GM12878 (cell line): ENCODE measurements around the gene NSMCE1. TPM values are rescaled to one million over a fixed set of nuclear protein-coding genes. Genes with fewer than 3 reads are reported as not detected.

Experiments
- ATAC-seq: fragments of 200-7000 bp; cut with Tn5 transposase; 3 replicates; pipeline ENCODE4 v1.9.1; 2020; ENCODE audit warnings: mild to moderate bottlenecking, moderate library complexity
- BruUV-seq: library from RNA; stranded (reverse); fragments of 400-500 nt; replicated peaks from 2 replicates; lab custom pipeline; 2021; lab: Mats Ljungman, UMichigan
- CTCF ChIA-PET: fragments of 300-600 bp; sonication (Branson Sonifier 250); formaldehyde crosslinking; extraction: SDS; loops from one replicate; lab custom pipeline; 2021; ENCODE audit warnings: inconsistent platforms; lab: Yijun Ruan, JAX
- POLR2A ChIA-PET: fragments of 350-600 bp; formaldehyde crosslinking; extraction: SDS; loops from one replicate; lab custom pipeline; 2021; ENCODE audit warnings: inconsistent platforms; lab: Charles Lee
- RAD21 ChIA-PET: fragments of 300-600 bp; sonication (Branson Sonifier 250); formaldehyde crosslinking; loops from one replicate; lab custom pipeline; 2023; ENCODE audit warnings: antibody characterized with exemption; ENCODE audit not compliant: unreplicated experiment; lab: Charles Lee
- SMC1A ChIA-PET: fragments of 300-600 bp; sonication (Branson Sonifier 250); formaldehyde crosslinking; loops from one replicate; lab custom pipeline; 2023; ENCODE audit not compliant: unreplicated experiment, uncharacterized antibody; lab: Charles Lee
- DNase-seq: peaks from one replicate; pipeline ENCODE4 v3.0.0-alpha.2; 2011; ENCODE audit warnings: low read depth, low spot score
- FAIRE-seq: peaks from 3 replicates; lab custom pipeline; 2011; peaks lifted over from hg19 to GRCh38; lab: Jason Lieb, UNC
- H2AFZ ChIP-seq: 2 replicates; pipeline ENCODE4 v1.6.0; 2011; ENCODE audit warnings: low read depth, low read length, control low read depth; ENCODE audit not compliant: control insufficient read depth
- H3K27ac ChIP-seq: 2 replicates; pipeline ENCODE4 v1.5.1; 2011; ENCODE audit warnings: control low read depth; ENCODE audit not compliant: control insufficient read depth, insufficient read depth
- H3K27me3 ChIP-seq, 2 experiments: replicated peaks in 1 of 2; 2 replicates each; pipeline versions ENCODE4 v1.6.0 to v1.6.1; 2011; ENCODE audit warnings: low read length in 1 of 2; ENCODE audit not compliant: control insufficient read depth in 2 of 2, insufficient read depth in 2 of 2
- H3K36me3 ChIP-seq, 2 experiments: 2 replicates each; pipeline ENCODE4 v1.5.1; 2011; ENCODE audit warnings: low read length in 1 of 2; ENCODE audit not compliant: control insufficient read depth in 2 of 2, insufficient read depth in 2 of 2
- H3K4me1 ChIP-seq: 2 replicates; pipeline ENCODE4 v1.6.1; 2011; ENCODE audit warnings: mild to moderate bottlenecking, low read length, moderate library complexity, mixed read lengths; ENCODE audit not compliant: control insufficient read depth, insufficient read depth
- H3K4me2 ChIP-seq: 2 replicates; pipeline ENCODE4 v1.6.0; 2011; ENCODE audit warnings: control low read depth; ENCODE audit not compliant: control insufficient read depth, insufficient read depth
- H3K4me3 ChIP-seq: fragments of 200-600 bp; sonication (generic); 2 replicates; pipeline ENCODE4 v1.5.1; 2016
- H3K79me2 ChIP-seq: 2 replicates; pipeline ENCODE4 v1.6.0; 2011; ENCODE audit warnings: low read length; ENCODE audit not compliant: control insufficient read depth, insufficient read depth
- H3K9ac ChIP-seq: 2 replicates; pipeline ENCODE4 v1.8.0; 2011; ENCODE audit warnings: low read length, control low read depth, mixed read lengths; ENCODE audit not compliant: control insufficient read depth, insufficient read depth
- H3K9me3 ChIP-seq: replicated peaks from 3 replicates; pipeline ENCODE4 v1.5.1; 2011; ENCODE audit warnings: mild to moderate bottlenecking, low read length; ENCODE audit not compliant: control insufficient read depth, insufficient read depth
- H4K20me1 ChIP-seq: 2 replicates; pipeline ENCODE4 v1.6.0; 2011; ENCODE audit not compliant: control insufficient read depth, insufficient read depth
- BMI1 ChIP-seq: fragments of 450-650 bp; IDR thresholded peaks from 2 replicates; pipeline ENCODE4 v1.6.1; 2016; ENCODE audit warnings: mild to moderate bottlenecking, moderate library complexity, borderline replicate concordance
- CHD2 ChIP-seq: IDR thresholded peaks from 2 replicates; pipeline ENCODE4 v1.6.1; 2011; ENCODE audit warnings: low read depth, low read length, improper control_type of control experiment, borderline replicate concordance
- ELK1 ChIP-seq: IDR thresholded peaks from 2 replicates; pipeline ENCODE4 v1.6.1; 2012; ENCODE audit warnings: low read depth, low read length, improper control_type of control experiment
- REST ChIP-seq: IDR thresholded peaks from 2 replicates; pipeline ENCODE4 v1.6.1; 2012; ENCODE audit warnings: mild to moderate bottlenecking, low read depth, low read length
- USF2 ChIP-seq: IDR thresholded peaks from 2 replicates; pipeline ENCODE4 v1.6.1; 2011; ENCODE audit warnings: low read depth, low read length, improper control_type of control experiment, borderline replicate concordance
- ZNF24 ChIP-seq: fragments of 450-650 bp; IDR thresholded peaks from 2 replicates; pipeline ENCODE4 v1.6.1; 2017; ENCODE audit warnings: antibody characterized with exemption, mild to moderate bottlenecking
- ZNF384 ChIP-seq: IDR thresholded peaks from 2 replicates; pipeline ENCODE4 v1.6.1; 2012; ENCODE audit warnings: low read depth, mild to moderate bottlenecking, low read length, improper control_type of control experiment, borderline replicate concordance
- WGBS: methylation state at CpG from one replicate; pipeline ENCODE4 v1.1.6; 2016; ENCODE audit warnings: low lambda C conversion rate; ENCODE audit not compliant: insufficient replicate concordance, insufficient coverage; ENCODE audit errors: missing lambda C conversion rate; 5-methylcytosine and 5-hydroxymethylcytosine counted together
- in situ Hi-C: fragments of 300-500 bp; cut with MboI; formaldehyde crosslinking; loops from 9 replicates; pipeline ENCODE4 v1.14.3; 2018; ENCODE audit warnings: mixed read lengths
- intact Hi-C: fragments of 100-400 bp; cut with micrococcal nuclease; formaldehyde crosslinking; loops from one replicate; pipeline ENCODE4 v1.14.2; 2022; ENCODE audit not compliant: unreplicated experiment
- polyA plus RNA-seq, 11 experiments: library from polyadenylated mRNA; depleted of rRNA in 4 of 11; unstranded in 6 of 11; stranded (reverse) in 5 of 11; fragments of >200 nt; fragmentation: Nextera tagmentation in 4 of 11; fragmentation: Illumina TruSeq in 1 of 11; extraction: Ambion mirVana in 4 of 11; extraction: Trizol in 1 of 11; gene quantifications; 1 replicate in 1 of 11; 2 replicates in 10 of 11; pipeline versions ENCODE4 v1.2.1 to v1.2.3, GENCODE V29; 2011 to 2016; ENCODE audit warnings: inconsistent platforms in 2 of 11, missing spikeins in 2 of 11, low read depth in 1 of 11
- total RNA-seq, 4 experiments: library from RNA; depleted of rRNA in 3 of 4; stranded (reverse); fragments of >200 nt in 3 of 4; fragmentation: Illumina TruSeq in 1 of 4; extraction: Trizol in 1 of 4; gene quantifications; 2 replicates each; pipeline versions ENCODE4 v1.2.1 to v1.2.3, GENCODE V29; 2013 to 2021

Gene NSMCE1
- total and polyA plus RNA-seq, 10 of the 15 experiments (the other 5 are each of a cell fraction or from before 2014, with no cell fraction given): 54.0 to 214 (median 71.4) TPM

GRCh38 chr16:27190316-27190871 is 78.2 kb downstream of the NSMCE1 start:
- POLR2A ChIA-PET: no interaction called here
- WGBS: 91% methylated on average over 12 of the region's 12 CpGs
- CTCF ChIA-PET: interaction anchor here (1.3 to 3.6 kb wide), 3 partner anchors 8 to 177 kb away, joined by 3 to 18 read pairs (median 7); no protein-coding TSS in a partner anchor

More at GRCh38 chr16:27190316-27190871, 78.2 kb downstream of the NSMCE1 start:
- RAD21 ChIA-PET: no interaction called here
- ATAC-seq: no peak
- H3K4me3 ChIP-seq: no peak overlapping the region
- no peak for TF ChIP-seq USF2
- no peak for TF ChIP-seq CHD2
- TF ChIP-seq REST: no peak
- TF ChIP-seq ZNF384: no peak
- no peak for TF ChIP-seq ELK1
- no peak for TF ChIP-seq BMI1
- TF ChIP-seq ZNF24: no peak
- TF ChIP-seq, all 136 proteins: peak for 0
- SMC1A ChIA-PET: interaction anchor here (1.3 kb wide), 1 partner anchor 11 kb away, joined by 3 read pairs; no protein-coding TSS in a partner anchor
- FAIRE-seq (no peak), DNase-seq (no peak)
- BruUV-seq: no TSS peak
- Histone ChIP-seq H3K9me3 (no peaks in the 10 kb centered on the region; the same call in 2 of the 3 replicates), H3K79me2 (no peaks in the 10 kb centered on the region), H3K36me3 (no peaks in the 10 kb centered on the region), H2AFZ (no peak overlapping the region), H4K20me1 (no peaks in the 10 kb centered on the region), H3K4me1 (no peaks in the 10 kb centered on the region), H3K27me3 (no peaks in the 10 kb centered on the region), H3K9ac (no peak overlapping the region), H3K4me2 (no peak overlapping the region), H3K27ac (no peak overlapping the region)
- in situ Hi-C loops (no loop called here), intact Hi-C loops (no loop called here)
